GM13976 (cell line): ENCODE data around the gene CHFR.
"Not testable (repeated sequence)": the region's sequence is repeated elsewhere in the genome, so short reads cannot be mapped to it uniquely, and the experiment has no call there.

ENCODE experiments used
- DNase-seq: peaks from one replicate; pipeline ENCODE4 v3.0.0; 2012; ENCODE audit warnings: low spot score
- in situ Hi-C: fragments of 300-500 bp; cut with MboI; formaldehyde crosslinking; loops from one replicate; pipeline ENCODE4 v1.12.0; 2022; ENCODE audit warnings: low sequenced_read_pairs, mixed read lengths, inconsistent platforms; ENCODE audit not compliant: unreplicated experiment
- TF ChIP-seq, protein P1 (sequence below): IDR thresholded peaks from 2 replicates; pipeline ENCODE4 v1.5.1; 2012; ENCODE audit warnings: borderline replicate concordance, mild to moderate bottlenecking; ENCODE audit not compliant: insufficient read depth; ENCODE audit errors: extremely low read depth, missing control alignments, control extremely low read depth

CHFR gene

DNA sequence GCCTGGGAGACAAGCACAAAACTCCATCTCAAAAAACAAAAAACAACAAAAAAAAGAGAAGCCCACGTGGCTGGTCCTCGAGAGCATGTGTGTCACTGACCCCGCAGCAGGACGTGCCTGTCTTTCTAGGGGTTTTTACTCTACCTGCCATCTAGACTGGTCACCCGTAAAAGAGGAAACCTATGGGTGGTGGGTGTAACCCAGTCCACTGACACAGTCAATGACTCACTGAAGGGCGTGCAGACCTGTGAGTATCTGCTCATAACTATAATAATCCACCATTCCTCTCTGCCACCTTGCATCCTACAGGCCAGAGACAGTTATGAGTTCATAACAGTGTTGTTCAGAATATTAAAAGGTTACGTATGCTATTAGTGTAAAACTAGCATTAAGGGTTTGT is 63.4 kb downstream of the CHFR start:
- no peak for DNase-seq
- in situ Hi-C loops: no loop called here
- TF ChIP-seq, protein P1, sequence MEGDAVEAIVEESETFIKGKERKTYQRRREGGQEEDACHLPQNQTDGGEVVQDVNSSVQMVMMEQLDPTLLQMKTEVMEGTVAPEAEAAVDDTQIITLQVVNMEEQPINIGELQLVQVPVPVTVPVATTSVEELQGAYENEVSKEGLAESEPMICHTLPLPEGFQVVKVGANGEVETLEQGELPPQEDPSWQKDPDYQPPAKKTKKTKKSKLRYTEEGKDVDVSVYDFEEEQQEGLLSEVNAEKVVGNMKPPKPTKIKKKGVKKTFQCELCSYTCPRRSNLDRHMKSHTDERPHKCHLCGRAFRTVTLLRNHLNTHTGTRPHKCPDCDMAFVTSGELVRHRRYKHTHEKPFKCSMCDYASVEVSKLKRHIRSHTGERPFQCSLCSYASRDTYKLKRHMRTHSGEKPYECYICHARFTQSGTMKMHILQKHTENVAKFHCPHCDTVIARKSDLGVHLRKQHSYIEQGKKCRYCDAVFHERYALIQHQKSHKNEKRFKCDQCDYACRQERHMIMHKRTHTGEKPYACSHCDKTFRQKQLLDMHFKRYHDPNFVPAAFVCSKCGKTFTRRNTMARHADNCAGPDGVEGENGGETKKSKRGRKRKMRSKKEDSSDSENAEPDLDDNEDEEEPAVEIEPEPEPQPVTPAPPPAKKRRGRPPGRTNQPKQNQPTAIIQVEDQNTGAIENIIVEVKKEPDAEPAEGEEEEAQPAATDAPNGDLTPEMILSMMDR: no peak

DNA sequence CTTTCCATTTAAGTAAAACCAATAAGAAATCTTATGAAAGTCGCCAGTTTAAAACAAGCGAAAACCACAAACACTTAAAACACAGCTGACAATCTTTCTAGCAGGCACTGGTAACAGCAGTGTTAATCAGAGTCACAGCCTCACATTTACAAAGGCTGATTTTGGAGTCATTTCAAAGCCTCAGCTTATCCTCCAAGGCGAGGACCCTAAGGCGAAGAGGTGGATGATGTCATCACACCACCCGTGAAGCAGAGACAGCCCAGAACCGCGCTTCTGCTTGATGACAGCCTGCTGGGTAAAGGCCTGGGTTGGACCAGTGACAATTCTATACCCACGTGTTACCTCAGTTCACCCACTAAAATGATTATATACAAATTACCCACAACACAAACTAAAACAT is 68.8 kb downstream of the CHFR start:
- in situ Hi-C loops: no loop called here
- no peak for DNase-seq
- TF ChIP-seq, protein P1: no peak

DNA sequence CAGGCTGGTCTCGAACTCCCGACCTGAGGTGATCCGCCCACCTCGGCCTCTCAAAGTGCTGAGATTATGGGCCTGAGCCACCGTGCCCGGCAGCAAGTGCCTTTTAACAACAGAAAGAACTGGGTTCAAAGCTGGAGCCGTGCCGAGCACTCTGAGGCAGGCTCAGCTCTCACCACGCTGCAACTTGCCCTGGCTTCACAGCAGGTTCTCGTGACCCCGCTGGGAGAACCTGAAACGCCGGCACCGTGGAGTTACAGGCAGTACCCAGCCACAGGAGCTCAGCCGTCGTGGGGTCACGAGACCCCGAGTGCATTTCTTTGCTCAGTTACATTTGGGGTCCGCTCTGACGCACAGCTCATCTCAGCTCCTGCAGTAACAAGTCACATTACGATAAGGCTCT is 73.2 kb downstream of the CHFR start:
- in situ Hi-C loops: no loop called here
- DNase-seq: no peak
- TF ChIP-seq, protein P1: no peak

DNA sequence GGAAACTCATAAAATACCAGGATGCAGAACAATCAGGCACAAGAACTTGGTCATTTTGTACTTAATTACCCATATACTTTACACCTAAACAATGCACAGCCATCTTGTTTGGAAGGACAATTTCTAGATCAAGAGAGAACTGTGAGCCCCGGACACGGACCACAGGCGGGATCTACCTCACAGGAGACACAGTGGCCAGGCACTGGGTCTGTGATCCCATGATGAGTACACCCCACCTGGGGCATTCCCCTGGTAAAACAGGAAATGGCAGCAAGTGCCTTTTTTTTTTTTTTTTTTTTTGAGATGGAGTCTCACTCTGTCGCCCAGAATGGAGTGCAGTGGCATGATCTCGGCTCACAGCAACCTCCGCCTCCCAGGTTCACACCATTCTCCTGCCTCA is 74.0 kb downstream of the CHFR start:
- TF ChIP-seq, protein P1: no peak
- in situ Hi-C loops: no loop called here
- no peak for DNase-seq

DNA sequence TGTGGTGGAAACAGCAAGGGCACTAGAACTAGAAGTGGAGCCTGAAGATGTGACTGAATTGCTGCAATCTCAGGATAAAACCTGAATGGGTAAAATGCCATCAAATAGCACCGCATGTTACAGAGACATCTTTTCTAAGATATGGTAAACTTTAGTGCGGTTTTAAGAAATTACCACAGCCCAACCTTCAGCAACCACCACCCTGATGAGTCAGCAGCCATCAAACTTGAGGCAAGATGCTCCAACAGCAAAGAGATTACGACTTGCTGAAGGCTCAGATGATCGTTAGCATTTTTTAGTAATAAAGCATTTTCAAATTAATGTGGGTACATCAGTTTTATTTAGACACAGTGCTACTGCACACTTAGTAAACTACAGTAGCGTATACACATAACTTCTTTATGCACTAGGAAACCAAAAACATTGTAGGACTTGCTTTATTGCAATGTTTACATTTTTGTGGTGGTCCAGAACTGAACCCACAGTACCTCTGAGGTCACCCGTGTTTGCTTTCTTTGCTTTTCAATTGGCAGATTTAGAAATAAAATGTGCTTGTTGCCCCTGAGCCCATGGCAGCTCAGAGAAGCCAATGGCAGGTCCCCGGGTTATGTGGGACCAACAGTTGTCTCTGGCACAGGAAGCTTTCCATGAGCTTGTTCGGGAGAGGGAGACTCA is 74.6 kb downstream of the CHFR start:
- in situ Hi-C loops: no loop called here
- TF ChIP-seq, protein P1: no peak
- DNase-seq: no peak

DNA sequence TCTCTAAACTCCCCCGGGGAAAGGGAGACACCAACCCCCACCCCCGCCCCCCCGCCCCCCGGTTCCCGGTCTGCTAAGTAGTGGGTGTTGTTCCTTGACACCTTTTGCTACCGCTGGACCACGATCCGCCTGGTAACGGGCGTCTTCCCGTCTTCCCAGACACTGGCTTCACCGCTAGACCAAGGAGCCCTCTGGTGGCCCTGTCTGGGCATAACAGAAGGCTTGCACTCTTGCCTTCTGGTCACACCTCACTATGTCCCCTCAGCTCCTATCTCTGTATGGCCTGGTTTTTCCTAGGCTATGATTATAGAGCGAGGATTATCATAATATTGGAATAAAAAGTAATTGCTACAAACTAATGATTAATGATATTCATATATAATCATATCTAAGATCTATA is 78.0 kb downstream of the CHFR start:
- in situ Hi-C loops, DNase-seq: not testable (repeated sequence)
- TF ChIP-seq, protein P1: peak; percentile 30
